ENCODE measurements around the gene ACKR2. TPM values are rescaled to one million over a fixed set of nuclear protein-coding genes. Genes with fewer than 3 reads are reported as not detected.

Gene ACKR2
- total and polyA plus RNA-seq, 12 donors, result 0.15 to 2.1 (median 1.1) TPM

- H3K27me3 ChIP-seq, result no peaks in the 10 kb centered on the region
- no peaks in the 10 kb centered on the region for H3K9me3 ChIP-seq
- no peak for DNase-seq
- no peak for TF ChIP-seq CTCF (IDR thresholded peaks at IDR 0.05)
- ATAC-seq, result no peak
- no peak overlapping the region for H3K27ac ChIP-seq
- peaks cover 0 to 16% (median 7%) of the 10 kb centered on the region in 9 donors for H3K4me1 ChIP-seq
- peaks cover 0 to 91% (median 7%) of the 10 kb centered on the region in 9 donors for H3K36me3 ChIP-seq
- intact Hi-C loops (cut with DNase I), result loop anchor here in 2 of 10 donors (10.0 kb wide), 1 partner anchor 49 kb away; no protein-coding TSS in a partner anchor
- WGBS, 2 donors, result 19 to 47% methylated on average over 1 of the region's 1 CpG
- H3K4me3 ChIP-seq, result no peak overlapping the region
Observed at GRCh38 chr3:42786212-42786611, 23.0 kb upstream of the ACKR2 start.

GRCh38 chr3:42786631-42787030 is 22.6 kb upstream of the ACKR2 start:
- intact Hi-C loops (cut with DNase I), result loop anchor here in 2 of 10 donors (10.0 kb wide), 1 partner anchor 48 kb away; no protein-coding TSS in a partner anchor
- Histone ChIP-seq H3K4me1 (peaks cover 0 to 15% (median 7%) of the 10 kb centered on the region in 9 donors), H3K36me3 (peaks cover 0 to 90% (median 7%) of the 10 kb centered on the region in 9 donors), H3K27me3 (no peaks in the 10 kb centered on the region), H3K27ac (no peak overlapping the region), H3K9me3 (no peaks in the 10 kb centered on the region), H3K4me3 (no peak overlapping the region)
- DNase-seq (no peak), ATAC-seq (no peak)
- no peak for TF ChIP-seq CTCF (IDR thresholded peaks at IDR 0.05)
- WGBS, 2 donors, result 97 to 100% methylated on average over 2 of the region's 2 CpGs

GRCh38 chr3:42790714-42791229 is 18.5 kb upstream of the ACKR2 start:
- 70% methylated on average over 6 of the region's 6 CpGs for WGBS, 2 donors
- Histone ChIP-seq H3K36me3 (peaks cover 0 to 74% (median 15%) of the 10 kb centered on the region in 9 donors), H3K9me3 (no peaks in the 10 kb centered on the region), H3K27me3 (no peaks in the 10 kb centered on the region), H3K4me1 (peaks cover 0 to 27% (median 6%) of the 10 kb centered on the region in 9 donors), H3K27ac (no peak overlapping the region), H3K4me3 (no peak overlapping the region)
- no peak for DNase-seq
- ATAC-seq, result no peak
- intact Hi-C loops (cut with DNase I), result no loop called here
- TF ChIP-seq CTCF (IDR thresholded peaks at IDR 0.05), result no peak

- no peak for ATAC-seq
- no peak overlapping the region for H3K27ac ChIP-seq
- no peaks in the 10 kb centered on the region for H3K27me3 ChIP-seq
- TF ChIP-seq CTCF (IDR thresholded peaks at IDR 0.05), result no peak
- intact Hi-C loops (cut with DNase I), result no loop called here
- H3K4me1 ChIP-seq, result peaks cover 0 to 36% (median 11%) of the 10 kb centered on the region in 9 donors
- WGBS, 2 donors, result 76 to 80% methylated on average over 2 of the region's 2 CpGs
- H3K36me3 ChIP-seq, result peaks cover 0 to 44% (median 15%) of the 10 kb centered on the region in 9 donors
- no peak for DNase-seq
- H3K9me3 ChIP-seq, result peaks cover 0 to 5% (median 0%) of the 10 kb centered on the region in 11 donors
- no peak overlapping the region for H3K4me3 ChIP-seq
Observed at GRCh38 chr3:42795621-42796181, 13.5 kb upstream of the ACKR2 start.
